ENCODE measurements around the gene AQP2. TPM values are rescaled to one million over a fixed set of nuclear protein-coding genes. Genes with fewer than 3 reads are reported as not detected.

The AQP2 gene
- total and polyA plus RNA-seq, 2 of the 4 experiments (the other 2 are of a cell fraction) = not detected

- POLR2A ChIA-PET (ENCODE audit: unreplicated experiment) = interaction anchor here (0.7 kb wide), 1 partner anchor 135 kb away, joined by 4 read pairs; no protein-coding TSS in a partner anchor
- no peaks in the 10 kb centered on the region for H3K9me3 ChIP-seq (ENCODE audit: control insufficient read depth, insufficient read depth, low read length)
Observed at GRCh38 chr12:49978125-49978524, 27.6 kb downstream of the AQP2 start.

More at GRCh38 chr12:49978125-49978524, 27.6 kb downstream of the AQP2 start:
- no peaks in the 10 kb centered on the region for H4K20me1 ChIP-seq (ENCODE audit: insufficient read depth, low read length)
- CTCF ChIA-PET = interaction anchor here (1.0 kb wide), 1 partner anchor 77 kb away, joined by 3 read pairs; no protein-coding TSS in a partner anchor
- no peak for DNase-seq
- no peak overlapping the region for H2BK20ac ChIP-seq (ENCODE audit: low read depth, low read length)
- no peaks in the 10 kb centered on the region for H3K36me3 ChIP-seq (ENCODE audit: control insufficient read depth, insufficient read depth, low read length)
- H2BK15ac ChIP-seq (ENCODE audit: low read depth, low read length) = no peak overlapping the region
- H3K4ac ChIP-seq (ENCODE audit: low read depth, low read length) = no peak overlapping the region
- H3K14ac ChIP-seq (replicated peaks; ENCODE audit: low read depth, low read length) = no peak overlapping the region
- no peaks in the 10 kb centered on the region for H3K79me1 ChIP-seq (ENCODE audit: low read depth in 1 of 2, low read length in 2 of 2)
- BruUV-seq (replicated peaks) = no TSS peak
- H2AK5ac ChIP-seq (ENCODE audit: low read depth, low read length) = no peak overlapping the region
- H3K4me1 ChIP-seq (ENCODE audit: control insufficient read depth, insufficient read depth, low read length) = peaks cover 5% of the 10 kb centered on the region
- no peak overlapping the region for H4K5ac ChIP-seq (ENCODE audit: low read depth, low read length)
- 100% methylated on average over 1 of the region's 4 CpGs; no CpG with 5 or more reads in 1 of the 2 experiments for WGBS, 2 experiments (ENCODE audit: extremely low coverage in 2 of 2, insufficient read length in 1 of 2)
- no peak overlapping the region for H3K4me3 ChIP-seq (ENCODE audit: insufficient read depth, low read depth, low read length)
- H3K18ac ChIP-seq (ENCODE audit: low read depth, low read length) = no peak overlapping the region
- no peak for ATAC-seq (ENCODE audit: low read depth)
- dilution Hi-C loops (cut with HindIII; ENCODE audit: low sequenced_read_pairs, unreplicated experiment) (no loop called here), intact Hi-C loops (cut with micrococcal nuclease) (no loop called here), in situ Hi-C loops (cut with MboI; ENCODE audit: low sequenced_read_pairs) (loop anchor here (10.0 kb wide), 1 partner anchor 197 kb away; no protein-coding TSS in a partner anchor)
- H3K4me2 ChIP-seq (ENCODE audit: low read depth, low read length) = no peak overlapping the region
- H4K8ac ChIP-seq (ENCODE audit: low read depth in 2 of 2, low read length in 2 of 2) = no peak overlapping the region
- H2BK120ac ChIP-seq (ENCODE audit: low read depth, low read length) = no peak overlapping the region
- no peaks in the 10 kb centered on the region for H3K27me3 ChIP-seq (ENCODE audit: control insufficient read depth, insufficient read depth, low read length)
- H3K9me1 ChIP-seq (ENCODE audit: insufficient read depth, low read length) = 0 out of 2 replicates have a peak, but pooled peaks cover 5% of the 10 kb centered on the region
- no peak for TF ChIP-seq BHLHE40 (IDR thresholded peaks at IDR 0.05; ENCODE audit: low read depth, low read length)
- H2AFZ ChIP-seq (replicated peaks; ENCODE audit: low read length, poor library complexity) = no peak overlapping the region
- no peak overlapping the region for H2AK9ac ChIP-seq (replicated peaks; ENCODE audit: low read depth, low read length, poor library complexity)
- H4K91ac ChIP-seq (ENCODE audit: insufficient read depth, low read depth, low read length) = no peak overlapping the region
- no peak overlapping the region for H3K56ac ChIP-seq (ENCODE audit: extremely low read depth, insufficient read depth, low read length)
- H3K23ac ChIP-seq (ENCODE audit: low read depth, low read length) = no peak overlapping the region
- H3K27ac ChIP-seq (ENCODE audit: insufficient read depth, low read length) = no peak overlapping the region
- H2BK5ac ChIP-seq (ENCODE audit: low read depth, low read length, poor library complexity, severe bottlenecking) = no peak overlapping the region
- H3K9ac ChIP-seq (ENCODE audit: low read depth, low read length) = no peak overlapping the region

Data from IMR-90 (cell line).